GM23338 (cell line): ENCODE results near the gene IL1A. TPM values are rescaled to one million over a fixed set of nuclear protein-coding genes. Genes with fewer than 3 reads are reported as not detected.

Source experiments
- ATAC-seq: fragments of 200-7000 bp; cut with Tn5 transposase; 3 replicates; pipeline ENCODE4 v1.9.1; 2020
- DNase-seq: peaks from one replicate; pipeline ENCODE4 v3.0.0-alpha.2; 2015; ENCODE audit warnings: low spot score
- H2AFZ ChIP-seq: fragments of 200-600 bp; sonication (generic); 2 replicates; pipeline ENCODE4 v1.8.0; 2016; ENCODE audit warnings: antibody characterized with exemption, mild to moderate bottlenecking, moderate library complexity
- H3F3A ChIP-seq: fragments of 200-600 bp; sonication (generic); replicated peaks from 2 replicates; pipeline ENCODE4 v1.8.0; 2017; ENCODE audit warnings: antibody characterized with exemption, mixed run types, low read depth
- H3K27ac ChIP-seq: fragments of 200-600 bp; sonication (generic); 2 replicates; pipeline ENCODE4 v1.6.1; 2016; ENCODE audit warnings: low read depth
- H3K27me3 ChIP-seq: fragments of 200-600 bp; sonication (generic); 2 replicates; pipeline ENCODE4 v1.8.0; 2016; ENCODE audit warnings: mild to moderate bottlenecking, mixed run types, moderate library complexity; ENCODE audit not compliant: insufficient read depth
- H3K36me3 ChIP-seq: fragments of 200-600 bp; sonication (generic); 2 replicates; pipeline ENCODE4 v1.8.0; 2016; ENCODE audit warnings: mild to moderate bottlenecking; ENCODE audit not compliant: insufficient read depth
- H3K4me1 ChIP-seq: fragments of 200-600 bp; sonication (generic); 2 replicates; pipeline ENCODE4 v1.8.0; 2016; ENCODE audit warnings: mild to moderate bottlenecking, moderate library complexity; ENCODE audit not compliant: insufficient read depth
- H3K4me2 ChIP-seq: fragments of 200-600 bp; sonication (generic); 2 replicates; pipeline ENCODE4 v1.7.1; 2017; ENCODE audit warnings: mixed run types
- H3K4me3 ChIP-seq: fragments of 200-600 bp; sonication (generic); 2 replicates; pipeline ENCODE4 v1.6.1; 2016; ENCODE audit warnings: mixed run types
- H3K79me2 ChIP-seq: fragments of 200-600 bp; sonication (generic); replicated peaks from 2 replicates; pipeline ENCODE4 v1.8.0; 2017; ENCODE audit warnings: mild to moderate bottlenecking; ENCODE audit not compliant: insufficient read depth
- H3K9me2 ChIP-seq: fragments of 200-600 bp; sonication (generic); 2 replicates; pipeline ENCODE4 v1.8.0; 2017; ENCODE audit not compliant: insufficient read depth
- H4K20me1 ChIP-seq: fragments of 200-600 bp; sonication (generic); replicated peaks from 2 replicates; pipeline ENCODE4 v1.8.0; 2017; ENCODE audit warnings: mild to moderate bottlenecking; ENCODE audit not compliant: insufficient read depth
- H3K27ac Mint-ChIP-seq: 2 replicates; pipeline ENCODE4 v1.8.0; 2020; ENCODE audit warnings: inconsistent platforms, mild to moderate bottlenecking, moderate library complexity, mixed read lengths
- H3K27me3 Mint-ChIP-seq: 3 replicates; pipeline ENCODE4 v1.8.0; 2022; ENCODE audit warnings: low read depth, mild to moderate bottlenecking, moderate library complexity, mixed read lengths, inconsistent platforms; ENCODE audit not compliant: insufficient read depth, poor library complexity
- H3K36me3 Mint-ChIP-seq: 3 replicates; pipeline ENCODE4 v1.8.0; 2021; ENCODE audit warnings: low read depth, mild to moderate bottlenecking, inconsistent platforms, moderate library complexity, mixed read lengths
- H3K4me1 Mint-ChIP-seq: 3 replicates; pipeline ENCODE4 v1.8.0; 2020; ENCODE audit warnings: mild to moderate bottlenecking, inconsistent platforms, mixed read lengths
- H3K4me3 Mint-ChIP-seq: 3 replicates; pipeline ENCODE4 v1.8.0; 2021; ENCODE audit warnings: moderate library complexity, mild to moderate bottlenecking, inconsistent platforms, mixed read lengths
- H3K9me3 Mint-ChIP-seq: 3 replicates; pipeline ENCODE4 v1.8.0; 2020; ENCODE audit warnings: moderate library complexity, mild to moderate bottlenecking, inconsistent platforms, mixed read lengths
- CREB1 ChIP-seq: fragments of 250-450 bp; sonication (Bioruptor Pico); IDR thresholded peaks from 2 replicates; pipeline ENCODE4 v1.5.0; 2020; ENCODE audit warnings: low read depth, mild to moderate bottlenecking, moderate library complexity
- CTCF ChIP-seq, 2 experiments: fragments of 200-600 bp in 1 of 2; sonication (generic) in 1 of 2; conservative IDR thresholded peaks; 2 replicates each; pipeline versions ENCODE4 v1.5.1 to v1.6.1; 2016 to 2017; ENCODE audit warnings: antibody characterized with exemption in 2 of 2, low read depth in 2 of 2, mild to moderate bottlenecking in 2 of 2, moderate library complexity in 1 of 2
- ETS1 ChIP-seq: IDR thresholded peaks from 2 replicates; pipeline ENCODE4 v1.6.1; 2016; ENCODE audit warnings: antibody characterized with exemption
- EZH2 ChIP-seq: fragments of 200-600 bp; sonication (generic); IDR thresholded peaks from one replicate; pipeline ENCODE4 v1.8.0; 2017; ENCODE audit warnings: antibody characterized with exemption, mild to moderate bottlenecking, low read depth; ENCODE audit not compliant: unreplicated experiment
- EZH2phosphoT487 ChIP-seq: fragments of 200-600 bp; sonication (generic); IDR thresholded peaks from one replicate; pipeline ENCODE4 v1.8.1; 2018; ENCODE audit warnings: antibody characterized with exemption; ENCODE audit not compliant: unreplicated experiment
- JUNB ChIP-seq: IDR thresholded peaks from one replicate; pipeline ENCODE4 v1.6.1; 2016; ENCODE audit warnings: antibody characterized with exemption; ENCODE audit not compliant: unreplicated experiment
- NANOG ChIP-seq: IDR thresholded peaks from 2 replicates; pipeline ENCODE4 v1.6.1; 2016; ENCODE audit warnings: antibody characterized with exemption, borderline replicate concordance
- POLR2AphosphoS5 ChIP-seq: IDR thresholded peaks from 2 replicates; pipeline ENCODE4 v1.6.1; 2016; ENCODE audit warnings: antibody characterized with exemption, low read depth
- REST ChIP-seq: IDR thresholded peaks from one replicate; pipeline ENCODE4 v1.6.1; 2018; ENCODE audit warnings: antibody characterized with exemption; ENCODE audit not compliant: unreplicated experiment
- STAT1 ChIP-seq: IDR thresholded peaks from one replicate; pipeline ENCODE4 v1.6.1; 2016; ENCODE audit warnings: antibody characterized with exemption; ENCODE audit not compliant: unreplicated experiment
- ZNF114 ChIP-seq: fragments of 250-450 bp; sonication (Bioruptor Pico); IDR thresholded peaks from 2 replicates; pipeline ENCODE4 v1.5.0; 2020; ENCODE audit warnings: mild to moderate bottlenecking, moderate library complexity
- ZNF331 ChIP-seq: fragments of 250-450 bp; sonication (Bioruptor Pico); IDR thresholded peaks from 2 replicates; pipeline ENCODE4 v1.5.0; 2020; ENCODE audit warnings: low read depth, mild to moderate bottlenecking, moderate library complexity
- polyA plus RNA-seq: library from polyadenylated mRNA; unstranded; fragments of >200 nt; fragmentation: Nextera tagmentation; extraction: Ambion mirVana; gene quantifications from 2 replicates; pipeline ENCODE4 v1.2.1, GENCODE V29; 2016
- total RNA-seq: library from RNA; depleted of rRNA; stranded (reverse); fragments of >200 nt; shearing (Covaris generic); gene quantifications from 2 replicates; pipeline ENCODE4 v1.2.3, GENCODE V29; 2014
- TF ChIP-seq, protein P1 (sequence below): fragments of 250-450 bp; sonication (Bioruptor Pico); IDR thresholded peaks from 2 replicates; pipeline ENCODE4 v1.5.0; 2020; ENCODE audit warnings: mild to moderate bottlenecking, moderate library complexity

IL1A gene
- total and polyA plus RNA-seq, 2 experiments from 2014 or later: 0.65 to 0.73 TPM

GRCh38 chr2:112825706-112826105 is 41.4 kb upstream of the IL1A start:
- Mint-ChIP-seq H3K27me3 (peaks cover 8% of the 10 kb centered on the region), H3K9me3 (peaks cover 3% of the 10 kb centered on the region; the same call in 1 of the 3 replicates), H3K36me3 (no peaks in the 10 kb centered on the region; the same call in 2 of the 3 replicates), H3K4me3 (no peak overlapping the region), H3K27ac (no peak overlapping the region; the same call in 1 of the 2 replicates), H3K4me1 (peaks cover 6% of the 10 kb centered on the region)
- peaks cover 10% of the 10 kb centered on the region for H3K4me1 ChIP-seq
- no peaks in the 10 kb centered on the region for H3K9me2 ChIP-seq
- H3K36me3 ChIP-seq: no peaks in the 10 kb centered on the region
- ATAC-seq: no peak
- H3K27ac ChIP-seq: no peak overlapping the region
- no peak for DNase-seq
- TF ChIP-seq, protein P1, sequence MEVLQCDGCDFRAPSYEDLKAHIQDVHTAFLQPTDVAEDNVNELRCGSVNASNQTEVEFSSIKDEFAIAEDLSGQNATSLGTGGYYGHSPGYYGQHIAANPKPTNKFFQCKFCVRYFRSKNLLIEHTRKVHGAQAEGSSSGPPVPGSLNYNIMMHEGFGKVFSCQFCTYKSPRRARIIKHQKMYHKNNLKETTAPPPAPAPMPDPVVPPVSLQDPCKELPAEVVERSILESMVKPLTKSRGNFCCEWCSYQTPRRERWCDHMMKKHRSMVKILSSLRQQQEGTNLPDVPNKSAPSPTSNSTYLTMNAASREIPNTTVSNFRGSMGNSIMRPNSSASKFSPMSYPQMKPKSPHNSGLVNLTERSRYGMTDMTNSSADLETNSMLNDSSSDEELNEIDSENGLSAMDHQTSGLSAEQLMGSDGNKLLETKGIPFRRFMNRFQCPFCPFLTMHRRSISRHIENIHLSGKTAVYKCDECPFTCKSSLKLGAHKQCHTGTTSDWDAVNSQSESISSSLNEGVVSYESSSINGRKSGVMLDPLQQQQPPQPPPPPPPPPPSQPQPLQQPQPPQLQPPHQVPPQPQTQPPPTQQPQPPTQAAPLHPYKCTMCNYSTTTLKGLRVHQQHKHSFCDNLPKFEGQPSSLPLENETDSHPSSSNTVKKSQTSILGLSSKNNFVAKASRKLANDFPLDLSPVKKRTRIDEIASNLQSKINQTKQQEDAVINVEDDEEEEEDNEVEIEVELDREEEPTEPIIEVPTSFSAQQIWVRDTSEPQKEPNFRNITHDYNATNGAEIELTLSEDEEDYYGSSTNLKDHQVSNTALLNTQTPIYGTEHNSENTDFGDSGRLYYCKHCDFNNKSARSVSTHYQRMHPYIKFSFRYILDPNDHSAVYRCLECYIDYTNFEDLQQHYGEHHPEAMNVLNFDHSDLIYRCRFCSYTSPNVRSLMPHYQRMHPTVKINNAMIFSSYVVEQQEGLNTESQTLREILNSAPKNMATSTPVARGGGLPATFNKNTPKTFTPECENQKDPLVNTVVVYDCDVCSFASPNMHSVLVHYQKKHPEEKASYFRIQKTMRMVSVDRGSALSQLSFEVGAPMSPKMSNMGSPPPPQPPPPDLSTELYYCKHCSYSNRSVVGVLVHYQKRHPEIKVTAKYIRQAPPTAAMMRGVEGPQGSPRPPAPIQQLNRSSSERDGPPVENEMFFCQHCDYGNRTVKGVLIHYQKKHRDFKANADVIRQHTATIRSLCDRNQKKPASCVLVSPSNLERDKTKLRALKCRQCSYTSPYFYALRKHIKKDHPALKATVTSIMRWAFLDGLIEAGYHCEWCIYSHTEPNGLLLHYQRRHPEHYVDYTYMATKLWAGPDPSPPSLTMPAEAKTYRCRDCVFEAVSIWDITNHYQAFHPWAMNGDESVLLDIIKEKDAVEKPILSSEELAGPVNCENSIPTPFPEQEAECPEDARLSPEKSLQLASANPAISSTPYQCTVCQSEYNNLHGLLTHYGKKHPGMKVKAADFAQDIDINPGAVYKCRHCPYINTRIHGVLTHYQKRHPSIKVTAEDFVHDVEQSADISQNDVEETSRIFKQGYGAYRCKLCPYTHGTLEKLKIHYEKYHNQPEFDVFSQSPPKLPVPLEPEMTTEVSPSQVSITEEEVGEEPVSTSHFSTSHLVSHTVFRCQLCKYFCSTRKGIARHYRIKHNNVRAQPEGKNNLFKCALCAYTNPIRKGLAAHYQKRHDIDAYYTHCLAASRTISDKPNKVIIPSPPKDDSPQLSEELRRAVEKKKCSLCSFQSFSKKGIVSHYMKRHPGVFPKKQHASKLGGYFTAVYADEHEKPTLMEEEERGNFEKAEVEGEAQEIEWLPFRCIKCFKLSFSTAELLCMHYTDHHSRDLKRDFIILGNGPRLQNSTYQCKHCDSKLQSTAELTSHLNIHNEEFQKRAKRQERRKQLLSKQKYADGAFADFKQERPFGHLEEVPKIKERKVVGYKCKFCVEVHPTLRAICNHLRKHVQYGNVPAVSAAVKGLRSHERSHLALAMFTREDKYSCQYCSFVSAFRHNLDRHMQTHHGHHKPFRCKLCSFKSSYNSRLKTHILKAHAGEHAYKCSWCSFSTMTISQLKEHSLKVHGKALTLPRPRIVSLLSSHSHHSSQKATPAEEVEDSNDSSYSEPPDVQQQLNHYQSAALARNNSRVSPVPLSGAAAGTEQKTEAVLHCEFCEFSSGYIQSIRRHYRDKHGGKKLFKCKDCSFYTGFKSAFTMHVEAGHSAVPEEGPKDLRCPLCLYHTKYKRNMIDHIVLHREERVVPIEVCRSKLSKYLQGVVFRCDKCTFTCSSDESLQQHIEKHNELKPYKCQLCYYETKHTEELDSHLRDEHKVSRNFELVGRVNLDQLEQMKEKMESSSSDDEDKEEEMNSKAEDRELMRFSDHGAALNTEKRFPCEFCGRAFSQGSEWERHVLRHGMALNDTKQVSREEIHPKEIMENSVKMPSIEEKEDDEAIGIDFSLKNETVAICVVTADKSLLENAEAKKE (CRISPR knock-in tag): no peak
- TF ChIP-seq EZH2phosphoT487 (no peak), ZNF331 (CRISPR knock-in tag) (no peak), POLR2AphosphoS5 (no peak), REST (no peak), NANOG (no peak), JUNB (no peak), CREB1 (CRISPR knock-in tag) (no peak), ETS1 (no peak), EZH2 (no peak), CTCF (conservative IDR thresholded peaks at IDR 0.05; ENCODE audit: low read depth in 2 of 2) (no peak), STAT1 (no peak), ZNF114 (CRISPR knock-in tag) (no peak)
- no peaks in the 10 kb centered on the region for H3K27me3 ChIP-seq
- H3F3A ChIP-seq: no peaks in the 10 kb centered on the region
- no peaks in the 10 kb centered on the region for H3K79me2 ChIP-seq
- no peak overlapping the region for H3K4me3 ChIP-seq
- no peaks in the 10 kb centered on the region for H4K20me1 ChIP-seq
- no peak overlapping the region for H2AFZ ChIP-seq
- H3K4me2 ChIP-seq: no peak overlapping the region
